ENCODE data around the gene SPRYD3.

GRCh38 chr12:53097207-53097563 is 18.0 kb upstream of the SPRYD3 start:
- TF ChIP-seq CTCF (conservative IDR thresholded peaks at IDR 0.05; ENCODE audit: low read depth in 2 of 2) = no peak
- TF ChIP-seq EZH2 (IDR thresholded peaks at IDR 0.05; ENCODE audit: low read depth, unreplicated experiment) = no peak
- no peak for TF ChIP-seq CREB1 (CRISPR knock-in tag; IDR thresholded peaks at IDR 0.05; ENCODE audit: low read depth)
- no peak for TF ChIP-seq EZH2phosphoT487 (IDR thresholded peaks at IDR 0.05; ENCODE audit: unreplicated experiment)
- TF ChIP-seq REST (IDR thresholded peaks at IDR 0.05; ENCODE audit: unreplicated experiment) = no peak
- TF ChIP-seq POLR2AphosphoS5 (IDR thresholded peaks at IDR 0.05; ENCODE audit: low read depth) = no peak

All from GM23338 (cell line).